Measurements from ENCODE around the gene ZMPSTE24. TPM values are rescaled to one million over a fixed set of nuclear protein-coding genes. Genes with fewer than 3 reads are reported as not detected.

The ZMPSTE24 gene
- polyA plus RNA-seq, 3 donors: 6.4 to 45.6 (median 36.0) TPM

GRCh38 chr1:40221977-40222772 is 35.9 kb upstream of the ZMPSTE24 start:
- H3K36me3 Mint-ChIP-seq: peaks cover 31 to 47% of the 10 kb centered on the region in 2 donors
- Histone ChIP-seq H3K27me3 (ENCODE audit: control insufficient read depth in 2 of 2, insufficient read depth in 2 of 2, low read length in 2 of 2) (no peaks in the 10 kb centered on the region), H3K9me3 (replicated peaks in 1 of 2; ENCODE audit: control insufficient read depth in 1 of 2, insufficient read depth in 1 of 2, low read length in 2 of 2) (no peaks in the 10 kb centered on the region), H3K4me1 (ENCODE audit: control insufficient read depth in 1 of 2, insufficient read depth in 2 of 2, low read length in 2 of 2) (no peaks in the 10 kb centered on the region), H3K9ac (ENCODE audit: insufficient read depth, low read length, poor library complexity, severe bottlenecking) (no peak overlapping the region), H2AFZ (ENCODE audit: insufficient read depth, low read depth, low read length, poor library complexity, severe bottlenecking) (no peak overlapping the region), H3K27ac (ENCODE audit: low read depth in 1 of 2, low read length in 2 of 2) (no peak overlapping the region), H3K4me3 (replicated peaks in 1 of 3; ENCODE audit: low read depth in 2 of 3, low read length in 3 of 3) (no peak overlapping the region), H4K20me1 (ENCODE audit: insufficient read depth, low read length) (peaks cover 5% of the 10 kb centered on the region), H3K4me2 (replicated peaks; ENCODE audit: extremely low read depth, low read length, poor library complexity, severe bottlenecking) (no peak overlapping the region), H3K79me2 (ENCODE audit: insufficient read depth, low read length) (no peaks in the 10 kb centered on the region), H3K36me3 (replicated peaks in 1 of 2; ENCODE audit: control insufficient read depth in 1 of 2, insufficient read depth in 2 of 2, low read length in 2 of 2) (peaks cover 15 to 72% of the 10 kb centered on the region in 2 donors)
- no peak overlapping the region for H3K4me3 Mint-ChIP-seq
- no peaks in the 10 kb centered on the region for H3K4me1 Mint-ChIP-seq
- H3K9me3 Mint-ChIP-seq: no peaks in the 10 kb centered on the region
- no peak for DNase-seq
- no peak overlapping the region for H3K27ac Mint-ChIP-seq
- H3K27me3 Mint-ChIP-seq (ENCODE audit: low read depth in 3 of 3): no peaks in the 10 kb centered on the region
- no CpG with 5 or more reads among the region's 3 CpGs for WGBS (ENCODE audit: insufficient coverage)
- intact Hi-C loops (cut with micrococcal nuclease): loop anchor here in 1 of 2 donors (10.0 kb wide), 1 partner anchor 47 kb away; no protein-coding TSS in a partner anchor
- TF ChIP-seq CTCF (IDR thresholded peaks at IDR 0.05): no peak

GRCh38 chr1:40224040-40224439 is 34.0 kb upstream of the ZMPSTE24 start:
- WGBS (ENCODE audit: insufficient coverage): 95% methylated on average over 3 of the region's 6 CpGs

More at GRCh38 chr1:40224040-40224439, 34.0 kb upstream of the ZMPSTE24 start:
- peaks cover 18 to 76% of the 10 kb centered on the region in 2 donors for H3K36me3 ChIP-seq (replicated peaks in 1 of 2; ENCODE audit: control insufficient read depth in 1 of 2, insufficient read depth in 2 of 2, low read length in 2 of 2)
- peaks cover 8% of the 10 kb centered on the region for H4K20me1 ChIP-seq (ENCODE audit: insufficient read depth, low read length)
- Mint-ChIP-seq H3K4me3 (no peak overlapping the region), H3K36me3 (peaks cover 30 to 51% of the 10 kb centered on the region in 2 donors), H3K27me3 (ENCODE audit: low read depth in 3 of 3) (no peaks in the 10 kb centered on the region), H3K9me3 (no peaks in the 10 kb centered on the region), H3K4me1 (no peaks in the 10 kb centered on the region), H3K27ac (no peak overlapping the region)
- H3K4me2 ChIP-seq (replicated peaks; ENCODE audit: extremely low read depth, low read length, poor library complexity, severe bottlenecking): no peak overlapping the region
- TF ChIP-seq CTCF (IDR thresholded peaks at IDR 0.05): no peak
- H3K79me2 ChIP-seq (ENCODE audit: insufficient read depth, low read length): no peaks in the 10 kb centered on the region
- no peak overlapping the region for H3K4me3 ChIP-seq (replicated peaks in 1 of 3; ENCODE audit: low read depth in 2 of 3, low read length in 3 of 3)
- H3K4me1 ChIP-seq (ENCODE audit: control insufficient read depth in 1 of 2, insufficient read depth in 2 of 2, low read length in 2 of 2): no peaks in the 10 kb centered on the region
- H3K9ac ChIP-seq (ENCODE audit: insufficient read depth, low read length, poor library complexity, severe bottlenecking): no peak overlapping the region
- no peak overlapping the region for H3K27ac ChIP-seq (ENCODE audit: low read depth in 1 of 2, low read length in 2 of 2)
- no peak overlapping the region for H2AFZ ChIP-seq (ENCODE audit: insufficient read depth, low read depth, low read length, poor library complexity, severe bottlenecking)
- DNase-seq: no peak
- no peaks in the 10 kb centered on the region for H3K27me3 ChIP-seq (ENCODE audit: control insufficient read depth in 2 of 2, insufficient read depth in 2 of 2, low read length in 2 of 2)
- no peaks in the 10 kb centered on the region for H3K9me3 ChIP-seq (replicated peaks in 1 of 2; ENCODE audit: control insufficient read depth in 1 of 2, insufficient read depth in 1 of 2, low read length in 2 of 2)
- intact Hi-C loops (cut with micrococcal nuclease): loop anchor here in 1 of 2 donors (10.0 kb wide), 1 partner anchor 49 kb away; no protein-coding TSS in a partner anchor
